Cerebellar nuclear complex (tissue), 1 donor: ENCODE data around the gene OR6C76.

Experiments
- DNase-seq, 2 experiments: peaks; one replicate each; lab custom pipeline; 2025; lab: John Stamatoyannopoulos, UW

Gene OR6C76

DNA sequence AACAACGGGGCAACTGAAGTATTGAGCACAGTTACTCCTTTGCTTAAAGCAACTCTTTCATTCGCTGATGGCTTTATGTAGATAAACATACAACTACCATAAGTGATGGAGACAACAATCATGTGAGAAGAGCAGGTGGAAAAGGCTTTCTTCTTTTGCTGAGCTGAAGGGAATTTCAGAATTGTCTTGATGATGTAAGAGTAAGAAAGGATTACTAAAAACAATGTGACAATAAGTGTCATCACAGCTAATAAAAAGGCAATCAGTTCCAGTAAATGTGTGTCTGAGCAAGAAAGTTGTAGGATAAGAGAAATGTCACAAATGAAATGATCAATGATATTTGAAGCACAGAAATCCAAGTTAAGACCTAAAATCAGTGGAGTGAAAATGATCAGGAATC is 43.2 kb downstream of the OR6C76 start:
- DNase-seq, result no peak

DNA sequence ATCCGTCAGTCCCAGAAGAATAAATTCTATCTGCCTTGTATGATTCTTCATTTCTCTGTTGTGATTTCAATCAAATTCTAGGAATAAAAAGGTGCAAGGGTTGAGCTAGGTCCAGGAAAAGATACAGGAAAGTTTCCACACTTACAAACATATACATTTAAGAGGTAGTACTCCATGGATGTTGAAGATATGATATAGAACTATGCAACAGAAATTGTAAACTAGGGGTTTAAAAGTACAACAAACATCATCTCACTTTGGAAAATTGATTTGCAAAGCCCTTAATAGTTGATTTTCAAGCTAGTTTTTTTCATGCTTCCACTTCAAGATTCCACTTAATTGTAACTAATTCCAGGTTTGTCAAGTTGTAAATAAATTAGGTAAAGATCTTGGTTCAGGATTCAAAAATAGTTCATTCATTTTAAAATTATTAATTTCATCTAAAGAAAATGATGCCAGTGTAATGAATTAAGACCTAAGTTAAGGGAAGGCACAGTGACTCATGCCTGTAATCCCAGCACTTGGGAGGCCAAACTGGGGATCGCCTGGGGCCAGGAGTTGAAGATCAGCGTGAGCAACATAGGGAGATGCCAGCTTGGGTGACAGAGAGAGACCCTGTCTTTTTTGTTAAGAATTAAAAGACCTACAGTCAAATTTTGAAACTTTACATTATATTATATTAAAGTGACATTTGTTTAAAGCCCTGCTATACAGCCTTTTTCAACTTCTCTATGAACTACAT is 44.2 kb downstream of the OR6C76 start, which contains the start of gene OR6C70:
Gene OR6C70 (minus strand): TSS at position 51 of the 742 bp plus-strand sequence. CDS start 0 bp downstream, at position 51.
- no peak for DNase-seq

DNA sequence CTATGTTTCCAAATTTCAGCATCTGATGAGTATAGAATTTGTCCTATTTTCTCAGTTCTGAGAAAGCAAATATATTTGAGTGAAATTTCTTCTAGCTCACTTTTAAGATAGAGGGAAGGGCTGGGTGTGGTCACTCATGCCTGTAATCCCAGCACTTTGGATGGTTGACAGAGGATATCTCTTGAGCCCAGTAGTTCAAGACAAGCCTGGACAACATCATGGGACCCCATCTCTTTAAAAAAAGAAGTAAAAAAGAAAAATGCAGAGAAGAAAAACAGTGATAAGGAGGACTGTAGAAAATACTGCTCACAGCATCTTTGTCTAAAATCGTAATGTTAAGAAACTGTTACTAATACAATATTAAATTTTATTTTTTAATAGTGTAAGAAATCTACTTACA is 46.2 kb downstream of the OR6C76 start:
- DNase-seq, result no peak
